PC-9 (cell line): Measurements from ENCODE around the gene MS4A6A. TPM values are rescaled to one million over a fixed set of nuclear protein-coding genes. Genes with fewer than 3 reads are reported as not detected.

Experiments used
- BruUV-seq: library from RNA; stranded (reverse); fragments of 400-500 nt; replicated peaks from 2 replicates; lab custom pipeline; 2021; lab: Mats Ljungman, UMichigan
- CTCF ChIA-PET: fragments of 300-600 bp; sonication (Branson Sonifier 250); formaldehyde crosslinking; loops from one replicate; lab custom pipeline; 2022; ENCODE audit warnings: antibody characterized with exemption; lab: Charles Lee
- POLR2A ChIA-PET: fragments of 300-600 bp; sonication (Branson Sonifier 250); formaldehyde crosslinking; loops from one replicate; lab custom pipeline; 2022; ENCODE audit warnings: antibody characterized with exemption; ENCODE audit not compliant: unreplicated experiment; lab: Charles Lee
- DNase-seq, 2 experiments: peaks; one replicate each; pipeline versions ENCODE4 v3.0.0 to v3.0.0-alpha.2; 2015 to 2022; ENCODE audit warnings: mixed read lengths in 1 of 2
- H2AFZ ChIP-seq: fragments of 200-600 bp; sonication (generic); 2 replicates; pipeline ENCODE4 v1.8.1; 2017; ENCODE audit warnings: antibody characterized with exemption
- H3F3A ChIP-seq: fragments of 200-600 bp; sonication (generic); 2 replicates; pipeline ENCODE4 v1.8.1; 2017; ENCODE audit warnings: antibody characterized with exemption, mild to moderate bottlenecking, low read depth; ENCODE audit not compliant: insufficient read depth
- H3K27ac ChIP-seq: fragments of 200-600 bp; sonication (generic); 2 replicates; pipeline ENCODE4 v1.6.1; 2016; ENCODE audit warnings: mixed run types
- H3K27me3 ChIP-seq: fragments of 200-600 bp; sonication (generic); 2 replicates; pipeline ENCODE4 v1.6.1; 2016; ENCODE audit warnings: low read depth, mixed run types; ENCODE audit not compliant: insufficient read depth
- H3K36me3 ChIP-seq: fragments of 200-600 bp; sonication (generic); 2 replicates; pipeline ENCODE4 v1.6.1; 2016; ENCODE audit warnings: low read depth, mixed run types
- H3K4me1 ChIP-seq: fragments of 200-600 bp; sonication (generic); replicated peaks from 2 replicates; pipeline ENCODE4 v1.6.1; 2016; ENCODE audit warnings: mixed run types; ENCODE audit not compliant: insufficient read depth
- H3K4me2 ChIP-seq: fragments of 200-600 bp; sonication (generic); 2 replicates; pipeline ENCODE4 v1.6.1; 2017; ENCODE audit warnings: mixed run types
- H3K4me3 ChIP-seq: fragments of 200-600 bp; sonication (generic); 2 replicates; pipeline ENCODE4 v1.6.1; 2016; ENCODE audit warnings: mixed run types
- H3K79me2 ChIP-seq: fragments of 200-600 bp; sonication (generic); 2 replicates; pipeline ENCODE4 v1.6.1; 2017; ENCODE audit warnings: low read depth, mixed run types
- H3K9me2 ChIP-seq: fragments of 200-600 bp; sonication (generic); 2 replicates; pipeline ENCODE4 v1.8.1; 2017; ENCODE audit warnings: mild to moderate bottlenecking; ENCODE audit not compliant: insufficient read depth
- H3K9me3 ChIP-seq: fragments of 200-600 bp; sonication (generic); 2 replicates; pipeline ENCODE4 v1.8.1; 2016; ENCODE audit warnings: low read depth; ENCODE audit not compliant: insufficient read depth
- H4K20me1 ChIP-seq: fragments of 200-600 bp; sonication (generic); 2 replicates; pipeline ENCODE4 v1.8.1; 2017; ENCODE audit not compliant: insufficient read depth
- EZH2 ChIP-seq: fragments of 200-600 bp; sonication (generic); IDR thresholded peaks from 2 replicates; pipeline ENCODE4 v1.8.0; 2017; ENCODE audit warnings: antibody characterized with exemption, low read depth
- intact Hi-C: fragments of 100-400 bp; cut with micrococcal nuclease; formaldehyde crosslinking; loops from one replicate; pipeline ENCODE4 v1.10.0; 2022; ENCODE audit not compliant: unreplicated experiment
- total RNA-seq: library from RNA; stranded (reverse); gene quantifications from 2 replicates; pipeline ENCODE4 v1.2.3, GENCODE V29; 2021
- TF ChIP-seq, protein P1 (sequence below): fragments of 200-600 bp; sonication (generic); conservative IDR thresholded peaks from 2 replicates; pipeline ENCODE4 v1.6.1; 2017; ENCODE audit warnings: mixed run types, antibody characterized with exemption, mild to moderate bottlenecking, moderate library complexity

Gene MS4A6A
- total RNA-seq, 1 experiment from 2014 or later, result not detected

DNA sequence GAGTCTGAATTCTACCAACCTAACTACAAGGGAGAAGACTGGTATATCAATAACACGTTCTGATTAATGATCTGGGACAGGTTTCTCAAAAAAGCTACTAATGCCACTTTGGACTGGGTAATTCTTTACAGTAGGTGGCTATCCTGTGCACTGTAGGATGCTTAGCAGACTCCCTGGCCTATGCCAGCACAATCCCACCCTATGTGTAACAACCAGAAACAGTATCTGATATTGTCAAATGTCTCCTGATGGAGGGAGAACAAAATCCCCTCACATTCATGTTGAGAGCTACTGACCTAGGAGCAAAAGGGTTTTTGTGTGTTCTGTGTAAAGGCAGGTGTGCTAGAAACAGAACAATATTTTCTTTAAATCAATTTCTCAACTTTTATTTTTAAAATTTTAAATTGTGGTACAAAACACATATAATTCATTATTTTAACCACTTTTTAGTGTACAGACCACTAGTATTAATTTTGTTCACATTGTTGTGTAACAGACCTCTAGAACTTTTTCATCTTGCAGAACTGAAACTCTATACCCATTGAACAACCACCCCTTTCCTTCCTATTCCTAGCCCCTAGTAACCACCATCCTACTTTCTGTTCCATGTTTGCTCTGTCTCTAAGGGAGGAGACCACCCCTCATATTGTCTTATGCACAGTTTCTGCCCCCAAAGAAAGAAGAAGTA lies 2.1 kb upstream of the MS4A6A start:
- Histone ChIP-seq H3K27me3 (no peaks in the 10 kb centered on the region), H3K36me3 (no peaks in the 10 kb centered on the region), H3K9me3 (no peaks in the 10 kb centered on the region), H3K27ac (no peak overlapping the region), H3K4me1 (no peaks in the 10 kb centered on the region), H3K9me2 (no peaks in the 10 kb centered on the region), H3K4me2 (no peak overlapping the region), H4K20me1 (no peaks in the 10 kb centered on the region), H3F3A (no peaks in the 10 kb centered on the region), H3K4me3 (no peak overlapping the region), H2AFZ (peak overlapping the region; percentile 13; the same call in 1 of the 2 replicates), H3K79me2 (no peaks in the 10 kb centered on the region)
- TF ChIP-seq, protein P1, sequence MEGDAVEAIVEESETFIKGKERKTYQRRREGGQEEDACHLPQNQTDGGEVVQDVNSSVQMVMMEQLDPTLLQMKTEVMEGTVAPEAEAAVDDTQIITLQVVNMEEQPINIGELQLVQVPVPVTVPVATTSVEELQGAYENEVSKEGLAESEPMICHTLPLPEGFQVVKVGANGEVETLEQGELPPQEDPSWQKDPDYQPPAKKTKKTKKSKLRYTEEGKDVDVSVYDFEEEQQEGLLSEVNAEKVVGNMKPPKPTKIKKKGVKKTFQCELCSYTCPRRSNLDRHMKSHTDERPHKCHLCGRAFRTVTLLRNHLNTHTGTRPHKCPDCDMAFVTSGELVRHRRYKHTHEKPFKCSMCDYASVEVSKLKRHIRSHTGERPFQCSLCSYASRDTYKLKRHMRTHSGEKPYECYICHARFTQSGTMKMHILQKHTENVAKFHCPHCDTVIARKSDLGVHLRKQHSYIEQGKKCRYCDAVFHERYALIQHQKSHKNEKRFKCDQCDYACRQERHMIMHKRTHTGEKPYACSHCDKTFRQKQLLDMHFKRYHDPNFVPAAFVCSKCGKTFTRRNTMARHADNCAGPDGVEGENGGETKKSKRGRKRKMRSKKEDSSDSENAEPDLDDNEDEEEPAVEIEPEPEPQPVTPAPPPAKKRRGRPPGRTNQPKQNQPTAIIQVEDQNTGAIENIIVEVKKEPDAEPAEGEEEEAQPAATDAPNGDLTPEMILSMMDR, result no peak
- no peak for TF ChIP-seq EZH2
- ChIA-PET CTCF (no interaction called here), POLR2A (no interaction called here)
- intact Hi-C loops, result no loop called here
- BruUV-seq, result no TSS peak
- no peak for DNase-seq

DNA sequence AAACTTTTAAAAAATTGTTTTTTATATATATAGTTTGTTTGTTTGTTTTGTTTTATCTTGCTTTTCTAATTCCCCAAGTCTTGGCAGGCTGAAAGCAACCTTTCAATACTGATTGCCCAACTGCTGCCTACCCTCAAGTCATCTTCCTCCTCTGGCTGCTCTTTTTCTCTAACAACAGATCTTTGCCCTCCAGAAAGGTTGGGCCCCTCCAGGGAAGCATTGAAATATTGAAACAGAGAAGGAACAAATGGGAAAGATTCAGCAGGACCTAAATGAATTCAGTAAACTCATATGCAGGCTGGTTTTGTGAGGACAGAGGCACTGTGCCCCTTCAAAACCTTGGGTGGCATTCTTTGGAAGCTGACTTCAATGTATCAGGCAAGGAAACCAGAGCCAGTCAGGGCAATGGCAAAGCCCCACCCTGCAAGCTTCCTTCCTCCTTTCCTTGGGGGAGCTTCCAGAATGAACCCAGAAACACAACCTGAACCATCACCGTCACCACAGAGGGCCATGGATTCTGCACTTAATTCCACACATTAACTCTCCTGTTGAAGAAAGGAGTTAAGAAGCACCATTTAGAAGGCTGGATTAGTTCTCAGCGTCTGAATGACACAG lies 815 bp upstream of the MS4A6A start:
- Histone ChIP-seq H3K36me3 (no peaks in the 10 kb centered on the region), H3K79me2 (no peaks in the 10 kb centered on the region), H3K27me3 (no peaks in the 10 kb centered on the region), H4K20me1 (no peaks in the 10 kb centered on the region), H3K4me3 (no peak overlapping the region), H3K9me2 (no peaks in the 10 kb centered on the region; the same call in 1 of the 2 replicates), H3K9me3 (no peaks in the 10 kb centered on the region), H3F3A (no peaks in the 10 kb centered on the region), H3K27ac (no peak overlapping the region), H2AFZ (no peak overlapping the region), H3K4me1 (no peaks in the 10 kb centered on the region), H3K4me2 (no peak overlapping the region)
- intact Hi-C loops, result no loop called here
- POLR2A ChIA-PET, result no interaction called here
- no peak for TF ChIP-seq EZH2
- TF ChIP-seq, protein P1, result no peak
- no peak for DNase-seq
- no TSS peak for BruUV-seq
- CTCF ChIA-PET, result no interaction called here

DNA sequence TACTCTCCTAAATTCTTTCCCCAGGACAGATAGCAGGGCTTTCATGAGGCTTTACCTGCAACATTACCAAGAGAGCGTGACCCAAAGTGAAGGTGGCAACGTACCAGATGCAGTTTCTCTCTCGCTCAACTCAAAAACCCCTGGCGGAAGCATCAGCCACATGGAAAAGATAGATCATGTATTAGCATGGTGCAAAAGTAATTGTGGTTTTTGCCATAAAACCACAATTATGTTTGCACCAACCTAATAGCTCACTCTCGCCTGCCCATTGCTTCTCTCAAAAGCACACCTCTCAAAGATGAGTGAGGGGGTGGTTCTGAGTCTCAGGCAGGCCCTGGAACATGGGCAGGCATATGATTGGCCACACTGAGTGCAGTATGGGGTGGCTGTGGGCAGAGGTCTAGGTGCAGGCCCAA lies 7.0 kb downstream of the MS4A6A start:
- no TSS peak for BruUV-seq
- DNase-seq, result no peak
- Histone ChIP-seq H3K4me3 (no peak overlapping the region), H3K9me2 (no peaks in the 10 kb centered on the region; the same call in 1 of the 2 replicates), H3K27me3 (no peaks in the 10 kb centered on the region), H2AFZ (no peak overlapping the region), H3K9me3 (no peaks in the 10 kb centered on the region; the same call in 1 of the 2 replicates), H3K4me2 (no peak overlapping the region), H3K79me2 (no peaks in the 10 kb centered on the region), H3K27ac (no peak overlapping the region), H3K36me3 (no peaks in the 10 kb centered on the region), H4K20me1 (no peaks in the 10 kb centered on the region), H3F3A (no peaks in the 10 kb centered on the region), H3K4me1 (no peaks in the 10 kb centered on the region)
- intact Hi-C loops, result no loop called here
- ChIA-PET CTCF (no interaction called here), POLR2A (no interaction called here)
- TF ChIP-seq, protein P1, result no peak
- no peak for TF ChIP-seq EZH2
